Cardiac muscle cell (in vitro differentiated cells and primary cell): ENCODE results near the gene MTHFSD. TPM values are rescaled to one million over a fixed set of nuclear protein-coding genes. Genes with fewer than 3 reads are reported as not detected.
A peak's percentile ranks its signal among the peaks of the same experiment; 100 is the strongest.

ENCODE experiments used
- DNase-seq, 2 donors: peaks; one replicate each; pipeline versions ENCODE4 v3.0.0 to v3.0.0-alpha.2; 2010 to 2017; ENCODE audit warnings: low read depth in 1 of 2, low spot score in 1 of 2
- H3K27ac ChIP-seq: fragments of 200-600 bp; sonication (generic); 2 replicates; pipeline ENCODE4 v1.5.1; 2016
- H3K27me3 ChIP-seq: fragments of 200-600 bp; sonication (generic); 2 replicates; pipeline ENCODE4 v1.6.0; 2016; ENCODE audit warnings: control low read depth
- H3K36me3 ChIP-seq: fragments of 200-600 bp; sonication (generic); 2 replicates; pipeline ENCODE4 v1.5.1; 2016; ENCODE audit warnings: control low read depth
- H3K4me1 ChIP-seq: fragments of 200-600 bp; sonication (generic); 2 replicates; pipeline ENCODE4 v1.8.1; 2017; ENCODE audit warnings: low read depth, mild to moderate bottlenecking, mixed run types
- H3K4me3 ChIP-seq: fragments of 200-600 bp; sonication (generic); 2 replicates; pipeline ENCODE4 v1.5.1; 2016; ENCODE audit warnings: mild to moderate bottlenecking
- H3K9me3 ChIP-seq: fragments of 200-600 bp; sonication (generic); 2 replicates; pipeline ENCODE4 v1.5.1; 2017; ENCODE audit warnings: low read depth, mild to moderate bottlenecking, control low read depth
- polyA plus RNA-seq: library from polyadenylated mRNA; unstranded; fragments of >200 nt; fragmentation: Nextera tagmentation; extraction: Ambion mirVana; gene quantifications from 2 replicates; pipeline ENCODE4 v1.2.1, GENCODE V29; 2016
- total RNA-seq: library from RNA; depleted of rRNA; stranded (reverse); fragments of >200 nt; gene quantifications from 2 replicates; pipeline ENCODE4 v1.2.3, GENCODE V29; 2016
- TF ChIP-seq, protein P1 (sequence below): IDR thresholded peaks from 2 replicates; pipeline ENCODE4 v1.5.1; 2012; ENCODE audit warnings: low read depth, mild to moderate bottlenecking, low read length

Gene MTHFSD
- total and polyA plus RNA-seq, 2 experiments from 2014 or later = 23.0 to 36.0 TPM

DNA sequence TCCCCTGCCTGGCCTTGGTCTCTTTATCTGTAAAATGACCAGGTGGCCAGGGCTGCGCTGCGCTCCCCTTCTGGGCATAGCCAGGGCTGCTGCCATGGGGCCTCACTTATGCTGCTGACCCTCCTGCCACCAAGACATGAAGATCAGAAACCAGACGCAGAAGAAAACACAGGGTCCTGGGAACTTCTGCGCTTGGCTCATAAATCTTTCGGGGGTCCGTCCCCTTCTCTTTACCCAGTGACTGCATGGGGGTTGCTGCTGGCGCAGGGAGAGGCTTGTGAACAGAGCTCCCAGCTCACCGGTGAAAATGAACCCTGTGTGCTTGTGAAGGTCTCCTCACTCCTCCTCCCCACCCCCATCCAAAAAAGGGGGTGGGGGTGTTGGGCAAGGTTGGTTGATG is 17.6 kb upstream of the MTHFSD start:
- no peak overlapping the region for H3K27ac ChIP-seq
- peaks cover 61% of the 10 kb centered on the region for H3K27me3 ChIP-seq
- peaks cover 34% of the 10 kb centered on the region for H3K4me1 ChIP-seq

DNA sequence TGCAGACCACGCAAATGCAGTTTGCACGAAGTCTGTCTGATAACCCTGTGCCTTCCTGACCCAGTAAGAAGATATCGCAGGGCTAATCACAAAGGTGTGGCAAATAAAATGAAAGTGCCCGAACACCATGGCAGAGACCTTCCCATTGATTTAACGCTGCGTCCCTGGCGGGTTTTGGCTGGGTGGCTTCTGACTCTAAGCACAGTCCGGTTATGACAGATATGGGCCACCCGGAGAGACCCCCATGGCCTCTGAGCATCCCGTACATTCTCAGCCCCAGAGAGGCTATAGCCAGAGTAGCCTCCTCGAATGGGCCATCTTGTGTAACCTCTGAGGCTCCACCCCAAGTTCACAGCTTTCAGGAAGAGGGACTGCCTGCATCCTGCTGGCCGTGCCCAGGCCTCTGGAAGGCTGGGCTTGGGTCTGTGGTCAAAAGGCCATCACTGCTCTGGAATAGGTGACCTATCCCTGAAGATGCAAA is 17.0 kb upstream of the MTHFSD start:
- H3K4me3 ChIP-seq = no peak overlapping the region
- peaks cover 34% of the 10 kb centered on the region for H3K4me1 ChIP-seq
- TF ChIP-seq, protein P1, sequence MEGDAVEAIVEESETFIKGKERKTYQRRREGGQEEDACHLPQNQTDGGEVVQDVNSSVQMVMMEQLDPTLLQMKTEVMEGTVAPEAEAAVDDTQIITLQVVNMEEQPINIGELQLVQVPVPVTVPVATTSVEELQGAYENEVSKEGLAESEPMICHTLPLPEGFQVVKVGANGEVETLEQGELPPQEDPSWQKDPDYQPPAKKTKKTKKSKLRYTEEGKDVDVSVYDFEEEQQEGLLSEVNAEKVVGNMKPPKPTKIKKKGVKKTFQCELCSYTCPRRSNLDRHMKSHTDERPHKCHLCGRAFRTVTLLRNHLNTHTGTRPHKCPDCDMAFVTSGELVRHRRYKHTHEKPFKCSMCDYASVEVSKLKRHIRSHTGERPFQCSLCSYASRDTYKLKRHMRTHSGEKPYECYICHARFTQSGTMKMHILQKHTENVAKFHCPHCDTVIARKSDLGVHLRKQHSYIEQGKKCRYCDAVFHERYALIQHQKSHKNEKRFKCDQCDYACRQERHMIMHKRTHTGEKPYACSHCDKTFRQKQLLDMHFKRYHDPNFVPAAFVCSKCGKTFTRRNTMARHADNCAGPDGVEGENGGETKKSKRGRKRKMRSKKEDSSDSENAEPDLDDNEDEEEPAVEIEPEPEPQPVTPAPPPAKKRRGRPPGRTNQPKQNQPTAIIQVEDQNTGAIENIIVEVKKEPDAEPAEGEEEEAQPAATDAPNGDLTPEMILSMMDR = no peak
- peaks cover 59% of the 10 kb centered on the region for H3K27me3 ChIP-seq
- H3K9me3 ChIP-seq = no peaks in the 10 kb centered on the region
- no peak overlapping the region for H3K27ac ChIP-seq
- no peaks in the 10 kb centered on the region for H3K36me3 ChIP-seq
- DNase-seq = no peak

More for the DNA sequence above, 17.6 kb upstream of the MTHFSD start:
- no peak for DNase-seq
- H3K4me3 ChIP-seq = no peak overlapping the region
- H3K36me3 ChIP-seq = no peaks in the 10 kb centered on the region
- TF ChIP-seq, protein P1 = no peak
- no peaks in the 10 kb centered on the region for H3K9me3 ChIP-seq

DNA sequence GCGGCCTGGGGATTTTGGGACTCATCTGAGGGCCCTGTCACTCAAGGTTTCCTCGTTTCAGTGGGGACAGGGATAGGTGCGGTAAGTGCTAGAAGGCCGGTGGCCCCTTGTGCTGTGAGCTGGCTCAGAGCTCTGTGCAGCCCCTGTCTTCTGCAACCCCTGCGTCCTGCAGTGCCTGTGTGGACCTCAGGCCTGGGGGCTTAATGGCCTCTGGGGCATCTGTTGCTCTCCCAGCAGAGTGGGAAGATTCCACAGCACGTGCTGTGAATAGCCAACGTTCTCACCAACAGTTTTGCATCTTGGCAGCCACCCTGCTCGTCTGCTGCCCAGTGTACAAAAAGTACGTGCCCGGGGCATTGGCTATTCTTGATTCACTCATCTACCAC is 16.5 kb upstream of the MTHFSD start:
- Histone ChIP-seq H3K9me3 (no peaks in the 10 kb centered on the region), H3K4me3 (peak overlapping the region; percentile 76), H3K27me3 (peaks cover 54% of the 10 kb centered on the region), H3K27ac (no peak overlapping the region), H3K36me3 (no peaks in the 10 kb centered on the region), H3K4me1 (peaks cover 33% of the 10 kb centered on the region)
- no peak for DNase-seq
- TF ChIP-seq, protein P1 = no peak

DNA sequence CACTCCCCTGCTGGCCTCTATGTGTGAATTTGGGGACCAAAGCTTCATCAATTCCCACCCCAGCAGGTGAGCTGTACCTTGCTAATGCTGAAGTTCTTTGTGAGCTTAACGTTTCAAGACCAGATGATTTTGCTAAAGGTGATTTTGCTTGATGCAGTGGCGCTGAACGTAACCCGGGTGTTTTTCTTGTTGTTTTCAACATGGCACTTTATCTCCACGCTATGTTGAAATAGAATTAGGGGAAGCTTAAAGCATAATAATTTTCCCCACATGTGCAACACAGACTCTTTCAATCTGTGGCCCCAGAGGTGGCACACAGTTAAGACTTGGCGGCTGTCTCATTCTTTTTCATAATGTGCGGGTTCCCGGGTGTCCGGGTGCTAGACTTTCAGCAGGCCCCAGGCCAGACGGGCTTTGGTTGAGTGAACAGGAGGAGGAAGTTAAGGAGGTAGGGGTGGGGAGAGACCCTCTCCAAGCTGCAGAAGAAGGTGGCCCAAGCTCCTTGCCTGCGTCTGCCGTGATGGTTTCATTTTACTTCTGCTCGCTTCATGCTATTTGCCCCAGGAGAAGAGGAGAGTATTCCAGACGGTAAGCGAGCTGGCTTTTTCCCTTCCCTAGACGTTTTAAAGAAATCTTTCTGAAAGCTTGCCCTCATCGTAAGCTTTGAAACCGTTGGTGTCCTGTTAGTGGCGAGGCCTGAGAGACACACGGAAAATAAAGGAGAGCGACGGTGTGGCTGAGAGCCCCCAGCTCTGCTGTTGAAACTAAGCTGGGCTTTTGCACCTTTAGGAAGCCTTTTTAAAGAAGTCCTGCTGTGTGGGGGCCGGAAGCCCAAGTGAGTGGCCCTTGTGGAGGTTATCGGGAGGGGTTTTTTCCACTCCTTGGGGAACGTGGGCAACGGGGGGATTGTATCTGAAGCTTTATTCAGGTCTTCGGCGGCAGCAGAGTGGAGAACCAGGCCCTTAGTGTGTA is 15.8 kb upstream of the MTHFSD start:
- no peak overlapping the region for H3K27ac ChIP-seq
- no peaks in the 10 kb centered on the region for H3K36me3 ChIP-seq
- DNase-seq = no peak
- no peaks in the 10 kb centered on the region for H3K9me3 ChIP-seq
- TF ChIP-seq, protein P1 = no peak
- H3K4me3 ChIP-seq = peak overlapping the region; percentile 76
- H3K4me1 ChIP-seq = peaks cover 31% of the 10 kb centered on the region
- peaks cover 58% of the 10 kb centered on the region for H3K27me3 ChIP-seq

DNA sequence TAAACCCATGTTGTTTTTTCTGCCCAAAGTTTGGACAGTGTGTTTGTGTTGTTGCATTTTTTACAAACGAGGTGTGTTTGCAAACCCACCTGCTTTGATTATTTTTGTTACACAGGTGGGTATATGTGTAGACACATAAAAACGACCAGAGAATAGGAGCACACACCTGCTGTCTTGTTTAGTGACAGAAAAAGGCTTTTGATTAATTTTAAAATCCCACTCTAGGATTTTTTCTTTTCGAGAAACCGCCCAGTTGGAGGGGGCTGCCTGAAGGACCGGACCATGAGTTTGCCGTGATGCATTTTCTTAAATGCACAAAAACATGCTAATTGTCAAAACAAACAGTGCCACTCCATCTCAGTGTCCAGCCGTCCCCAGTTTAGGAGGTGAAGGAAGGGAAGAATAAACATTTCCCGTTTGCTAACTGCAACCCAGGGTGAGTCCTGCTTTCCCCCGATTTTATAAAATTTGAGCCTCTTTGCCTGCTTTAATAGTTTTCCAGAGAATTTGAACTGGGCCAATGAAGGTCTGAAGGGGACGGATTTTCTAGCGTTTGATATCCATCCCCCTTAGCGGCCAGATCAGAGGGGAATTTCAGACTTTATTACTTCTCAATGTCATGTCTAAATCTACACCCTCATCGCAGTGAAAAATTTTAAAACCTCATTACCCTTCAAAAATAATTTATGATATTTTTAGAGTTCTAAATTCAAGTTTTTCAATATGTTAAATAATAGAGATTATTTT is 14.8 kb upstream of the MTHFSD start:
- Histone ChIP-seq H3K4me1 (peaks cover 31% of the 10 kb centered on the region), H3K4me3 (peak overlapping the region; percentile 76), H3K9me3 (no peaks in the 10 kb centered on the region), H3K27ac (no peak overlapping the region), H3K36me3 (no peaks in the 10 kb centered on the region), H3K27me3 (peaks cover 68% of the 10 kb centered on the region)
- TF ChIP-seq, protein P1 = no peak
- DNase-seq = no peak
